Body of pancreas (tissue), 4 donors: ENCODE results near the gene COQ5. TPM values are rescaled to one million over a fixed set of nuclear protein-coding genes. Genes with fewer than 3 reads are reported as not detected.

ENCODE experiments used
- ATAC-seq: fragments of 150-250 bp; one replicate; pipeline ENCODE4 v1.9.1; 2016
- DNase-seq, 4 donors: peaks; one replicate each; pipeline ENCODE4 v3.0.0-alpha.2; 2019
- H3K27ac ChIP-seq, 4 donors: fragments of 200-600 bp; sonication (generic); 1 replicate in 3 of 4; 2 replicates in 1 of 4; pipeline versions ENCODE4 v1.5.1 to v1.6.1; 2016 to 2019; ENCODE audit warnings: mild to moderate bottlenecking in 1 of 4, mixed read lengths in 1 of 4, moderate library complexity in 1 of 4
- H3K27me3 ChIP-seq, 2 donors: fragments of 200-600 bp; sonication (generic); one replicate each; pipeline ENCODE4 v1.6.0; 2016; ENCODE audit warnings: mild to moderate bottlenecking in 1 of 2
- H3K36me3 ChIP-seq, 2 donors: fragments of 200-600 bp; sonication (generic); replicated peaks in 1 of 2; 2 replicates each; pipeline ENCODE4 v1.5.1; 2016; ENCODE audit warnings: low read depth in 2 of 2; ENCODE audit not compliant: insufficient read depth in 1 of 2
- H3K4me1 ChIP-seq: fragments of 200-600 bp; sonication (generic); one replicate; pipeline ENCODE4 v1.6.0; 2016
- H3K4me3 ChIP-seq, 2 donors: fragments of 200-600 bp; sonication (generic); 1 replicate in 1 of 2; 2 replicates in 1 of 2; pipeline ENCODE4 v1.5.1; 2016 to 2019
- H3K9me3 ChIP-seq, 3 donors: fragments of 200-600 bp; sonication (generic); 1 replicate in 2 of 3; 2 replicates in 1 of 3; pipeline ENCODE4 v1.5.1; 2016
- CTCF ChIP-seq, 7 experiments: fragments of 450-650 bp in 4 of 7; fragments of 200-600 bp in 3 of 7; sonication (generic) in 3 of 7; IDR thresholded peaks; one replicate each; pipeline ENCODE4 v1.5.1; 2016 to 2019; ENCODE audit warnings: antibody characterized with exemption in 7 of 7
- POLR2A ChIP-seq, 3 donors: fragments of 450-650 bp; IDR thresholded peaks; one replicate each; pipeline ENCODE4 v1.6.1; 2016; ENCODE audit warnings: antibody characterized with exemption in 3 of 3, mild to moderate bottlenecking in 2 of 3
- WGBS, 2 donors: methylation state at CpG; one replicate each; pipeline ENCODE4 v1.1.5; 2017; 5-methylcytosine and 5-hydroxymethylcytosine counted together
- intact Hi-C: fragments of 100-400 bp; cut with DNase I; formaldehyde crosslinking; loops from one replicate; pipeline ENCODE4 v1.15.1; 2023
- total RNA-seq, 2 donors: library from RNA; depleted of rRNA; stranded (reverse); fragments of >200 nt; gene quantifications; one replicate each; pipeline ENCODE4 v1.1.0, GENCODE V29; 2016

The COQ5 gene
- total RNA-seq, 2 donors from 2014 or later, result 9.6 to 24.1 TPM

DNA sequence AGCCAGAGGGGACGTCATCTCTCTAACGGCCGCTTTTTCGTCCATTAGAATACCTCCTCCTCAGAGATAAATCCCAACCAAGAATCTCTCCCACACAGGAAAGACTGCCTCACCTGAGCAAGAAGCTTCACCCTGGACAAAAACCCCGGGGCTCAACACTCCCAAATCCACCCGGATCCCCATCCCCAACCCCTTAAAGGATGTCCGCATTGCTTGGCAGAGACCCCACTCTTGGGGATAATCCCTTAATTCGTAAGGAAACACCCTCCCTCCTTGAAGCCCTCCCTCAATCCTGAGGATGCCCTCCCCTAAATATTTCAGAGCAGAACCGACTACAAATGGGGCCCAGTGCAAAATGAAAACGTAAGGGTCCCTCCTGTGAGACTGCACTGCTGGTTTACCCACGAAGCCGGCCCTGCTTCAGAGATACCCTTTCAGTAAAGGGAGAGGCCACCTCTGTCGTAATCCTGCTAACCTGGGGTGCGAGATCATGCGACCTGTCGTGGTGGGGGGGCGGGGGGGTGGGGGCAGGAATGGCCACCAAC, 33.7 kb downstream of the COQ5 start:
- no peaks in the 10 kb centered on the region for H3K27me3 ChIP-seq
- peak overlapping the region in 3 of 4 donors; percentile 75 to 88 (median 85) for H3K27ac ChIP-seq
- H3K9me3 ChIP-seq, result no peaks in the 10 kb centered on the region
- intact Hi-C loops, result no loop called here
- ATAC-seq (no peak), DNase-seq (no peak)
- WGBS, 2 donors, result 21 to 42% methylated on average over 9 to 17 of the region's 17 CpGs
- peaks cover 27% of the 10 kb centered on the region for H3K4me1 ChIP-seq
- H3K4me3 ChIP-seq, result peak overlapping the region; percentile 49 to 97
- TF ChIP-seq POLR2A (IDR thresholded peaks at IDR 0.05) (no peak), CTCF (IDR thresholded peaks at IDR 0.05) (no peak)
- no peaks in the 10 kb centered on the region for H3K36me3 ChIP-seq

- no peaks in the 10 kb centered on the region for H3K27me3 ChIP-seq
- intact Hi-C loops, result no loop called here
These were observed 38.0 kb downstream of the COQ5 start for GRCh38 chr12:120490833-120491512.

GRCh38 chr12:120490325-120490724, 38.6 kb downstream of the COQ5 start:
- Histone ChIP-seq H3K9me3 (no peaks in the 10 kb centered on the region), H3K27me3 (no peaks in the 10 kb centered on the region), H3K27ac (peak overlapping the region in 1 of 4 donors; percentile 14), H3K4me1 (peaks cover 27% of the 10 kb centered on the region), H3K4me3 (no peak overlapping the region), H3K36me3 (no peaks in the 10 kb centered on the region)
- 95% methylated on average over 5 of the region's 5 CpGs for WGBS, 2 donors
- intact Hi-C loops, result no loop called here
- TF ChIP-seq POLR2A (IDR thresholded peaks at IDR 0.05) (no peak), CTCF (IDR thresholded peaks at IDR 0.05) (no peak)
- ATAC-seq (no peak), DNase-seq (no peak)

More at GRCh38 chr12:120490833-120491512, 38.0 kb downstream of the COQ5 start:
- no peaks in the 10 kb centered on the region for H3K9me3 ChIP-seq
- no peak for TF ChIP-seq CTCF (IDR thresholded peaks at IDR 0.05)
- no peak for TF ChIP-seq POLR2A (IDR thresholded peaks at IDR 0.05)
- ATAC-seq (no peak), DNase-seq (peak; percentile 6 to 55 (median 39))
- H3K4me1 ChIP-seq, result peaks cover 27% of the 10 kb centered on the region
- no peaks in the 10 kb centered on the region for H3K36me3 ChIP-seq
- peak overlapping the region in 2 of 4 donors; percentile 14 to 20 for H3K27ac ChIP-seq
- no peak overlapping the region for H3K4me3 ChIP-seq
- 59 to 69% methylated on average over 1 to 2 of the region's 2 CpGs for WGBS, 2 donors

GRCh38 chr12:120489018-120489417, 39.9 kb downstream of the COQ5 start:
- no peak for ATAC-seq
- no peak overlapping the region for H3K4me3 ChIP-seq
- intact Hi-C loops, result no loop called here
- no peaks in the 10 kb centered on the region for H3K9me3 ChIP-seq
- no peak overlapping the region for H3K27ac ChIP-seq
- H3K4me1 ChIP-seq, result peaks cover 22% of the 10 kb centered on the region
- WGBS, 2 donors, result 89 to 100% methylated on average over 4 of the region's 4 CpGs
- no peak for DNase-seq
- no peaks in the 10 kb centered on the region for H3K36me3 ChIP-seq
- TF ChIP-seq CTCF (IDR thresholded peaks at IDR 0.05) (no peak), POLR2A (IDR thresholded peaks at IDR 0.05) (no peak)
- no peaks in the 10 kb centered on the region for H3K27me3 ChIP-seq
